LNCaP clone FGC (cell line): ENCODE measurements around the gene NEUROD2.
"Not testable (repeated sequence)": the region's sequence is repeated elsewhere in the genome, so short reads cannot be mapped to it uniquely, and the experiment has no call there.

Source experiments
- DNase-seq: peaks from one replicate; pipeline ENCODE4 v3.0.0-alpha.2; 2011; ENCODE audit warnings: low read depth
- H3K4me3 ChIP-seq: 2 replicates; pipeline ENCODE4 v1.5.1; 2011; ENCODE audit warnings: mild to moderate bottlenecking, low read depth, low read length, control low read depth
- TF ChIP-seq, protein P1 (sequence below): IDR thresholded peaks from 2 replicates; pipeline ENCODE4 v1.5.1; 2012; ENCODE audit warnings: mild to moderate bottlenecking; ENCODE audit not compliant: control insufficient read depth, insufficient read depth; ENCODE audit errors: extremely low read depth

NEUROD2 gene

DNA sequence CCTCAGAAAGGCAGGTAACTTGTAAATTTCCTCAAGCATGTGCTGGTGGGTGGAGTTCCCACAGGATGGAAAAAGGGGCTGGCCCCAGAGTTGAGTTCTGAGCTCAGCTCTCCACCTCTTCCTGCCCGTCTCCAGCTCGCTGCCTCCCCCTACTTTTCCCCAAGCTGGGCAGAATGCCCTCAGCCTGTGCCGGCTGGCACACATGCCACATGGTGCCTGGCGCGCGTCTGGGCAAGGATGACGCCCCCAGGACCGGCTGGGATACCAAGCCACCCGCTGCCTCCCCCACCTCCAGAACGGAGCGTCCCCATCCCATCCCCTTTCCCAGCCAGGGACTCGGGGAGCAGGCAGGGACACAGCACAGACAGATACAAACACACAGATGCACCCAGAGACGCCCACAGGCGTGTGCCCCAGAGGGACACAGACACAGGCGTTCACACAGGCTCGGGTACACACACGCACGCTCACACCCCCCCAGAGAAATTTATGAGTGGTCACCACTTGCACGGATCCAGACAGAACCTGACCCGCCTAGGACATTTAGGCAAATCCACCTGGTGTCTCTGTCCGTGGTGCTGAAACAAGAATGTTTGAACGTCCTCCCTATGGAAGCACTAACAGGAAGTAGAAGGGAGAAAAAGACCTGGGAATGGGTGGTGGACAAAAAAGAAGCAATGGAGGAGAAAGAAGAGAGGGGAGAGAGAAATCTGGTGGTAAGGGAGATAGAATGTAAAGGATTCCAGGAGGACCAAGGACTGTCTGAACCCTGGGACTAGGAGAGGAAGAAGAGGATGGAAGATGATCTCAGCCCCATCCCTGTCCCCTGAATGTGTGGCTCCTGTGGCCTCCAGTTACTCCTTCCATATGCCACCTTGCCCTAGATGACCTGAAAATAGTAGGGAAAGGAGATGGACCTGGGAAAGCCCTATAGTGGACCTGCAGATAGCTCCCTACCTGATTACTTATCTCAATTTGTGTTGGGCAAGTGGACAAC is 15.5 kb downstream of the NEUROD2 start:
- peak; percentile 31 for DNase-seq

DNA sequence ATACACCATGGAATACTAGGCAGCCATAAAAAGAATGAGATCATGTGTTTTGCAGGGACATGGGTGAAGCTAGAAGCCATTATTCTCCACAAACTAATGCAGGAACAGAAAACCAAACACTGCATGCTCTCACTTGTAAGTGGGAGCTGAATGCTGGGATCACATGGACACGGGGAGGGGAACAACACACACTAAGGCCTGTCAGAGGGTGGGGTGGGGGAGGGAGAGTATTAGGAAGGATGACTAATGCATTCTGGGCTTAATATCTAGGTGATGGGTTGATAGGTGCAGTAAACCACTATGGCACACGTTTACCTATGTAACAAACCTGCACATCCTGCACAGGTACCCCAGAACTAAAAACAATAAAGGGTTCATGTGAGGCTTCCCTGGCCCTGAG is 17.5 kb downstream of the NEUROD2 start:
- not testable (repeated sequence) for H3K4me3 ChIP-seq, DNase-seq

More for the DNA sequence above, 15.5 kb downstream of the NEUROD2 start:
- TF ChIP-seq, protein P1, sequence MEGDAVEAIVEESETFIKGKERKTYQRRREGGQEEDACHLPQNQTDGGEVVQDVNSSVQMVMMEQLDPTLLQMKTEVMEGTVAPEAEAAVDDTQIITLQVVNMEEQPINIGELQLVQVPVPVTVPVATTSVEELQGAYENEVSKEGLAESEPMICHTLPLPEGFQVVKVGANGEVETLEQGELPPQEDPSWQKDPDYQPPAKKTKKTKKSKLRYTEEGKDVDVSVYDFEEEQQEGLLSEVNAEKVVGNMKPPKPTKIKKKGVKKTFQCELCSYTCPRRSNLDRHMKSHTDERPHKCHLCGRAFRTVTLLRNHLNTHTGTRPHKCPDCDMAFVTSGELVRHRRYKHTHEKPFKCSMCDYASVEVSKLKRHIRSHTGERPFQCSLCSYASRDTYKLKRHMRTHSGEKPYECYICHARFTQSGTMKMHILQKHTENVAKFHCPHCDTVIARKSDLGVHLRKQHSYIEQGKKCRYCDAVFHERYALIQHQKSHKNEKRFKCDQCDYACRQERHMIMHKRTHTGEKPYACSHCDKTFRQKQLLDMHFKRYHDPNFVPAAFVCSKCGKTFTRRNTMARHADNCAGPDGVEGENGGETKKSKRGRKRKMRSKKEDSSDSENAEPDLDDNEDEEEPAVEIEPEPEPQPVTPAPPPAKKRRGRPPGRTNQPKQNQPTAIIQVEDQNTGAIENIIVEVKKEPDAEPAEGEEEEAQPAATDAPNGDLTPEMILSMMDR: no peak
- H3K4me3 ChIP-seq: no peak overlapping the region

DNA sequence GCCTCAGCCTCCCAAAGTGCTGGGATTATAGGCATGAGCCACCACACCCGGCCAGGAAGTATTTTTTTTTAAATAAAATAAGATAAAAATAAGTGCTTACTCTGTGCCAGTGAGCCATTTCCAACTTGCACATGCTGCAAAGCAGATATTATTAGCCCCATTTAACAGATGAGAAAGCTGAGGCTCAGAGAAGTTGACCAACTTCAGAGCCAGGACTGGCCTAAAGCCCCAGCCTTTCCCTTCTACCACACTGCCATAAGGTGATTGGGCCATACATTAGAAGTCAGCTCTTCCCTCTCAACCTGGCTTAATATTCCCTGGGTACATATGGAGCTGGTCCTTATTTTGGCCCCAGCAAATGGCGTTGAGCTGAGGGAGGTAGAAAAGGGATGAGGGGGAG is 25.1 kb downstream of the NEUROD2 start:
- H3K4me3 ChIP-seq: no peak overlapping the region
- TF ChIP-seq, protein P1: no peak
- no peak for DNase-seq

DNA sequence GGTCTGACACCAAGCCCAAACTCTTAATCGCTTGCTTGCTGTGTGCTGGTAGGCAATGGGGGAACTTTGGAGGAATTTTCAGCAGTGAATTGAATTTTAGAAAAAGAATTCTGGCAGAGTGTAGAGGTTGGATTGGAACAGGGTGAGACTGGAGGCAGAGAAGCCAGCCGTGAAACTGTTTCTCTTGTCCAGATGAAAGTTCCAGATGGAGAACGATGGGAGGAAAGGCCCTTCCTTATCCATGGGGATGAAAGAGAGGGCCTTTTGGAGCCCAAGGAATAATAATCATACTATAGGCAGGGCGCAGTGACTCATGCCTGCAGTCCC is 26.0 kb downstream of the NEUROD2 start:
- TF ChIP-seq, protein P1: no peak
- DNase-seq: no peak

DNA sequence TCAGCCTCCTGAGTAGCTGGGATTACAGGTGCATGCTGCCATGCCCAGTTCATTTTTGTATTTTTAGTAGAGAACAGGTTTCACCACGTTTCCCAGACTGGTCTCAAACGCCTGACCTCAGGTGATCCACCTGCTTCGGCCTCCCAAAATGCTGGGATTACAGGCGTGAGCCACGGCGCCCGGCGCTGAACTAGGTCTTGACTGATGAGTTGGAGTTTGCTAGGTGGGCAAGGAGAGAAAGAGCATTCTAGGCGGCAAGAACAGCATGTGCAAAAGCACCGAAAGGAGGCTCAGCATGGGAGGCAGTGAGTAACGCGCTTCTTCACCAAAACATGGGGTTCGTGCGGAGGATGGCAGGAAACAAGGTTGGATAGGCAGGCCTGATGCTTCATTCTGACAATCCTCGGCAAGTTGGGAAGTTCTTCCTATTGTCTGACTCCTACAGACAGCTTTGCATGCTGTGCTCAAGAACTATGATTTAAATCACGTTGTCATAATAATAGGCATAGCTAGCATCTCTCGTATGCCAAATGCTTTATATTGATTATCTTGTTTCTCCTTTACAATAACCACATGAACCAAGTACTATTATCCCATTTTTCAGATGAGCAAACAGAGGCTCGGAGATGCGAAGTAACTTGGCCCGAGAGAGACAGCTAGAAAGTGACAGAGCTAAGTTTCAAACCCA is 26.5 kb downstream of the NEUROD2 start:
- DNase-seq: no peak
- TF ChIP-seq, protein P1: no peak
- no peak overlapping the region for H3K4me3 ChIP-seq

More for the DNA sequence above, 26.0 kb downstream of the NEUROD2 start:
- no peak overlapping the region for H3K4me3 ChIP-seq

DNA sequence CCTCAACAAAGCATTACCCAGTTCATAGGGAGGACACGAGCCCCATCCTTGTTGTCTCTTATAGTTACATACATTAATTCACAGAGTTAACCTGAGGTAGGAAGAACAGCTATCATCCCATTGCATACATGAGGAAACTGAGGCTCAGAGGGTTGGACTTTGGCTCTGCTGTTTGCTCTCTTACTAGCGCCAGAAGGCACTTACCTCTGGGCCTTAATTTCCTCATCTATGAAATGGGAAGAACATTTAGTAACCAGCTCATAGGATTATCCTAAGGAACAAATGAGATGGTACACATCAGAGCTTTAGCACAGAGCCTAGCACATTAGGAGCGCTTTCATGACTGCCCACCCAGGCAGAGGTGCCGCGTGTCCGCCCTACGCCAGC is 27.6 kb downstream of the NEUROD2 start:
- DNase-seq: no peak
- TF ChIP-seq, protein P1: no peak

DNA sequence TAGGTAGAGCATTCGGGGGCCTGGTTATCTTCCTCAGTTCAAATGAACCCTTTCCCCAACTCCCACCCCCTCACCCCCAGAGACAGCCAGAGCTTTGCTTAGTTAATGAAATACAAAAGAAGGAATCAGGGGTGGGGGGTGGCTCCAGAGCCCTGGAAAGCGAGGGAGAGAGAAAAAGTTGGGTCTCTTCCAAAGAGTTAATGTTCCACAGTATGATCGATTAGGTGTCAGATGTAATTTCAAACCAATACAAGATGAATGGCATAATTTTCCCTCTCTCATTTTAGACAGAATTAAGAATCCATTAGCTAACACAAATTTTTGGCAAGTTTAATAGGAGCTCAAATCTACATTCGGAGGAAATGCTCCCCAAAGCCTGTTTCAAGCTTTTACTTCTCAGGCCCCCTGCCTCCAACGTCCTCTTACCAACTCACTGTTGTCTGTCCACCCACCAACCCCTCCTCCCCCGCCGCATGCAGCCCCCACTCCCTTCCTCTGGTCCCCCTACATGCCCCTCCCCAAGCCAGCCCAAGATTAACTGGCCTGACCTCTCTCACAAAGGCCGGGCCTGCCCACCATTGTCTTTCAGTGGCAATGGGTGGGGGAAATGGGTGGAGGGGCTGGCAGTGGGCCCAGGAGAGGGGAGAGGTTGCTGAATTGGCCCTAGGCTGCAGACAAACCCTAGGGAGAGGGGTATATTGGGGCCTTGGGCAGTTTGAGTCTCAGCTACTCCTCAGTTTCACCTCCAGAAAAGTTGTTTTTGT is 28.2 kb downstream of the NEUROD2 start:
- H3K4me3 ChIP-seq: no peak overlapping the region
- TF ChIP-seq, protein P1: no peak
- DNase-seq: no peak

More for the DNA sequence above, 27.6 kb downstream of the NEUROD2 start:
- H3K4me3 ChIP-seq: no peak overlapping the region
